PC-3 (cell line): Measurements from ENCODE around the gene UBE3A. TPM values are rescaled to one million over a fixed set of nuclear protein-coding genes. Genes with fewer than 3 reads are reported as not detected.

Experiments
- ATAC-seq: fragments of 200-7000 bp; cut with Tn5 transposase; 2 replicates; pipeline ENCODE4 v1.9.1; 2020; ENCODE audit warnings: mild to moderate bottlenecking, moderate library complexity
- BruUV-seq: library from RNA; stranded (reverse); fragments of 400-500 nt; replicated peaks from 2 replicates; lab custom pipeline; 2021; lab: Mats Ljungman, UMichigan
- CTCF ChIA-PET: fragments of 300-600 bp; sonication (Branson Sonifier 250); formaldehyde crosslinking; loops from one replicate; lab custom pipeline; 2022; ENCODE audit warnings: antibody characterized with exemption; lab: Charles Lee
- POLR2A ChIA-PET: fragments of 300-600 bp; sonication (Branson Sonifier 250); formaldehyde crosslinking; loops from one replicate; lab custom pipeline; 2022; ENCODE audit warnings: antibody characterized with exemption; ENCODE audit not compliant: unreplicated experiment; lab: Charles Lee
- DNase-seq: peaks from one replicate; pipeline ENCODE4 v3.0.0-alpha.2; 2015
- H2AFZ ChIP-seq: fragments of 300-600 bp; sonication (generic); 2 replicates; pipeline ENCODE4 v1.6.0; 2016; ENCODE audit warnings: antibody characterized with exemption, low read length
- H3F3A ChIP-seq: fragments of 300-600 bp; sonication (generic); one replicate; pipeline ENCODE4 v1.6.0; 2017; ENCODE audit warnings: antibody characterized with exemption, low read length, control low read depth, mild to moderate bottlenecking; ENCODE audit not compliant: unreplicated experiment
- H3K27ac ChIP-seq: fragments of 300-600 bp; sonication (generic); 2 replicates; pipeline ENCODE4 v1.5.1; 2016; ENCODE audit warnings: mild to moderate bottlenecking, low read length
- H3K27me3 ChIP-seq: fragments of 300-600 bp; sonication (generic); 2 replicates; pipeline ENCODE4 v1.6.1; 2016; ENCODE audit warnings: low read length, mixed read lengths
- H3K36me3 ChIP-seq: fragments of 300-600 bp; sonication (generic); 2 replicates; pipeline ENCODE4 v1.6.1; 2016; ENCODE audit warnings: low read depth, mixed run types, low read length, mixed read lengths
- H3K4me1 ChIP-seq: fragments of 300-600 bp; sonication (generic); 2 replicates; pipeline ENCODE4 v1.5.1; 2016; ENCODE audit warnings: low read length; ENCODE audit not compliant: insufficient read depth
- H3K4me2 ChIP-seq: fragments of 300-600 bp; sonication (generic); 2 replicates; pipeline ENCODE4 v1.6.0; 2016; ENCODE audit warnings: low read length
- H3K4me3 ChIP-seq: fragments of 300-600 bp; sonication (generic); 2 replicates; pipeline ENCODE4 v1.5.1; 2016; ENCODE audit warnings: mild to moderate bottlenecking, low read length, mixed read lengths
- H3K79me2 ChIP-seq: fragments of 300-600 bp; sonication (generic); 2 replicates; pipeline ENCODE4 v1.6.1; 2017; ENCODE audit warnings: low read length, mixed read lengths
- H3K9ac ChIP-seq: fragments of 300-600 bp; sonication (generic); 2 replicates; pipeline ENCODE4 v1.6.0; 2016; ENCODE audit warnings: mild to moderate bottlenecking, low read length
- H3K9me2 ChIP-seq: fragments of 300-600 bp; sonication (generic); replicated peaks from 2 replicates; pipeline ENCODE4 v1.6.1; 2016; ENCODE audit warnings: mixed run types, low read length, mixed read lengths
- H3K9me3 ChIP-seq: fragments of 300-600 bp; sonication (generic); 2 replicates; pipeline ENCODE4 v1.6.1; 2016; ENCODE audit warnings: low read length, mixed read lengths
- H4K20me1 ChIP-seq: fragments of 300-600 bp; sonication (generic); 2 replicates; pipeline ENCODE4 v1.6.1; 2016; ENCODE audit warnings: low read length, mixed read lengths
- EZH2 ChIP-seq: fragments of 300-600 bp; sonication (generic); IDR thresholded peaks from one replicate; pipeline ENCODE4 v1.6.1; 2017; ENCODE audit warnings: antibody characterized with exemption, mild to moderate bottlenecking, low read length; ENCODE audit not compliant: unreplicated experiment
- EZH2phosphoT487 ChIP-seq: fragments of 300-600 bp; sonication (generic); IDR thresholded peaks from 2 replicates; pipeline ENCODE4 v1.6.1; 2018; ENCODE audit warnings: mild to moderate bottlenecking, antibody characterized with exemption, low read length, borderline replicate concordance
- intact Hi-C: fragments of 100-400 bp; cut with micrococcal nuclease; formaldehyde crosslinking; loops from 2 replicates; pipeline ENCODE4 v1.9.0; 2023
- total RNA-seq: library from RNA; depleted of rRNA; stranded (reverse); fragments of >200 nt; gene quantifications from 2 replicates; pipeline ENCODE4 v1.2.3, GENCODE V29; 2014
- TF ChIP-seq, protein P1 (sequence below): fragments of 300-600 bp; sonication (generic); conservative IDR thresholded peaks from 2 replicates; pipeline ENCODE4 v1.5.1; 2017; ENCODE audit warnings: antibody characterized with exemption, low read depth, mild to moderate bottlenecking, low read length

UBE3A gene
- total RNA-seq, 1 experiment from 2014 or later = 59.5 TPM

DNA sequence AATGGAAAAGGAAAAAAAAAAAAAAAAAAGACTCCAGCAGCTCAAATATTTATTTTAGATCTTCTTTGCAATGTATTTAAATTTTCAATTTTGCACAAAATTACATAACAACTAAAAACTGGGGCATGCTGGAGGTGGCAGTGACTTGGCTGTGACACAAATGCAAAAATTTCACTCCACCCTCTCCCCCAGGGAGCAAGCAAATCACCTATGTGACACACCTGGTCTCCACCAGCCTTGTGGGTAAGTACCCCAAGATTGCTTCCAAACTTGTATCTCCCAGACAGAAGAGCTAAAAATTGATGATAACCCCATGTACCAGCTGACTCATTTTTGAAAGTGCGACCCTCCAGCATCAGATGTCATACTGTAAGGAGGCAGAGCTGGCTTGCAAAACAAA lies 32.0 kb downstream of the UBE3A start:
- Histone ChIP-seq H3K4me2 (no peak overlapping the region), H3K9me3 (no peaks in the 10 kb centered on the region), H3K9me2 (no peaks in the 10 kb centered on the region), H3F3A (no peaks in the 10 kb centered on the region), H3K4me1 (no peaks in the 10 kb centered on the region), H4K20me1 (peaks cover 26% of the 10 kb centered on the region), H3K27ac (no peak overlapping the region), H3K9ac (no peak overlapping the region), H3K27me3 (no peaks in the 10 kb centered on the region), H3K36me3 (peaks cover 40% of the 10 kb centered on the region), H2AFZ (no peak overlapping the region), H3K79me2 (peaks cover 76% of the 10 kb centered on the region), H3K4me3 (no peak overlapping the region)
- ATAC-seq = no peak
- TF ChIP-seq EZH2phosphoT487 = no peak
- no peak for TF ChIP-seq EZH2
- TF ChIP-seq, protein P1, sequence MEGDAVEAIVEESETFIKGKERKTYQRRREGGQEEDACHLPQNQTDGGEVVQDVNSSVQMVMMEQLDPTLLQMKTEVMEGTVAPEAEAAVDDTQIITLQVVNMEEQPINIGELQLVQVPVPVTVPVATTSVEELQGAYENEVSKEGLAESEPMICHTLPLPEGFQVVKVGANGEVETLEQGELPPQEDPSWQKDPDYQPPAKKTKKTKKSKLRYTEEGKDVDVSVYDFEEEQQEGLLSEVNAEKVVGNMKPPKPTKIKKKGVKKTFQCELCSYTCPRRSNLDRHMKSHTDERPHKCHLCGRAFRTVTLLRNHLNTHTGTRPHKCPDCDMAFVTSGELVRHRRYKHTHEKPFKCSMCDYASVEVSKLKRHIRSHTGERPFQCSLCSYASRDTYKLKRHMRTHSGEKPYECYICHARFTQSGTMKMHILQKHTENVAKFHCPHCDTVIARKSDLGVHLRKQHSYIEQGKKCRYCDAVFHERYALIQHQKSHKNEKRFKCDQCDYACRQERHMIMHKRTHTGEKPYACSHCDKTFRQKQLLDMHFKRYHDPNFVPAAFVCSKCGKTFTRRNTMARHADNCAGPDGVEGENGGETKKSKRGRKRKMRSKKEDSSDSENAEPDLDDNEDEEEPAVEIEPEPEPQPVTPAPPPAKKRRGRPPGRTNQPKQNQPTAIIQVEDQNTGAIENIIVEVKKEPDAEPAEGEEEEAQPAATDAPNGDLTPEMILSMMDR = no peak
- ChIA-PET CTCF (no interaction called here), POLR2A (no interaction called here)
- BruUV-seq = no TSS peak
- intact Hi-C loops = loop anchor here (5.0 kb wide), 1 partner anchor 40 kb away; no protein-coding TSS in a partner anchor
- DNase-seq = no peak

DNA sequence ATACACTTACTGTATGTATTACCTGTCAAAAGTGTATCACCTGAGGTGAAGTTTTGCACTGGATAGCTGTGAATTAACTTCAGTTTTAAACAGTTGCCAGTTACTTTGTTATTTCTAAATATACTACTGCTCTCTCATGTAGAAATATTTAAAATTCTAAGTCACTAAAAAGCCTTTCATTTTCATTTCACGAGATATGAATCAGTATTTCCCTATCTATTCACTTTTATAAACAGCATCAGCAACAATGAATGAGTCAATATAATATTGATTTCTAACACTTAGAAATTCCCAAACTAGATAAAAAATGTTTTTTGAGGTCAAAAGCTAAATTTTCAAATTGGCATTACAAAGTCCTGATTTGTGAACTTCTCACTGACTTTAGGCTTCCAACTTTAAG lies 32.6 kb downstream of the UBE3A start:
- Histone ChIP-seq H3K9me2 (no peaks in the 10 kb centered on the region), H3K27me3 (no peaks in the 10 kb centered on the region), H3F3A (no peaks in the 10 kb centered on the region), H3K4me3 (no peak overlapping the region), H2AFZ (no peak overlapping the region), H3K27ac (no peak overlapping the region), H3K4me1 (no peaks in the 10 kb centered on the region), H3K9me3 (no peaks in the 10 kb centered on the region), H3K36me3 (peaks cover 43% of the 10 kb centered on the region), H4K20me1 (peaks cover 20% of the 10 kb centered on the region), H3K79me2 (peaks cover 70% of the 10 kb centered on the region), H3K9ac (no peak overlapping the region), H3K4me2 (no peak overlapping the region)
- TF ChIP-seq EZH2phosphoT487 = no peak
- no TSS peak for BruUV-seq
- ChIA-PET POLR2A (no interaction called here), CTCF (no interaction called here)
- ATAC-seq (no peak), DNase-seq (no peak)
- intact Hi-C loops = loop anchor here (5.0 kb wide), 1 partner anchor 39 kb away; no protein-coding TSS in a partner anchor

DNA sequence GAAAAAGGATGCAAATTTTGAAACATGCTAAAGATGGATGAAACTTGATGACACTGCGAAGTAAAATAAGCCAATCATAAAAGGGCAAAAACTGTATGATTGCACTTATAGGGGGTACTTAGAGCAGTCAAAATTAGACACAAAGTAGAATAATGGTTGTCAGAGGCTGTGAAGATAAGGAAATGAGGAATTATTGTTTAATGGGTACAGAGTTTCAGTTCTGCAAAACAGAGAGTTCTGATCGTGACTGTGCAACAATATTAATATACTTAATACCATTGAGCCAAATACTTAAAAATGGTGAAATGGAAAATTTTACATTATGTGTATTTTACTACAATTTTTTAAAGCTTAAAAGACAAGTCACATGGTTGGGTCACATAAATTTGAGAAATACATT lies 35.1 kb downstream of the UBE3A start:
- Histone ChIP-seq H4K20me1 (peaks cover 4% of the 10 kb centered on the region; the same call in 1 of the 2 replicates), H3K4me1 (no peaks in the 10 kb centered on the region), H3K79me2 (peaks cover 46% of the 10 kb centered on the region), H3K4me2 (no peak overlapping the region), H3K4me3 (no peak overlapping the region), H3K27me3 (no peaks in the 10 kb centered on the region), H3K9me3 (no peaks in the 10 kb centered on the region), H3K36me3 (peaks cover 43% of the 10 kb centered on the region), H3K9me2 (no peaks in the 10 kb centered on the region), H3F3A (no peaks in the 10 kb centered on the region), H2AFZ (no peak overlapping the region), H3K27ac (no peak overlapping the region), H3K9ac (no peak overlapping the region)
- POLR2A ChIA-PET = no interaction called here
- DNase-seq (no peak), ATAC-seq (no peak)
- intact Hi-C loops = no loop called here
- BruUV-seq = no TSS peak
- CTCF ChIA-PET = no interaction called here
- TF ChIP-seq EZH2 (no peak), EZH2phosphoT487 (no peak)
- TF ChIP-seq, protein P1 = no peak
